Right renal cortex interstitium (tissue), 3 donors: ENCODE measurements around the gene AHDC1. TPM values are rescaled to one million over a fixed set of nuclear protein-coding genes. Genes with fewer than 3 reads are reported as not detected.

Experiments used
- DNase-seq, 3 donors: peaks; one replicate each; pipeline ENCODE4 v3.0.0-alpha.2; 2013; ENCODE audit warnings: low read depth in 3 of 3, low spot score in 2 of 3
- polyA plus RNA-seq, 3 donors: library from polyadenylated mRNA; unstranded; fragments of 120-200 nt; gene quantifications; one replicate each; pipeline ENCODE4 v1.2.1, GENCODE V29; 2013; ENCODE audit not compliant: insufficient read length in 3 of 3

The AHDC1 gene
- polyA plus RNA-seq, 3 donors = 31.7 to 36.1 (median 36.1) TPM

- no peak for DNase-seq
Measured at GRCh38 chr1:27600498-27601175, 3.3 kb downstream of the AHDC1 start.

- DNase-seq = no peak
Measured at GRCh38 chr1:27599605-27600497, 4.1 kb downstream of the AHDC1 start.

- no peak for DNase-seq
Measured at GRCh38 chr1:27598902-27599528, 4.9 kb downstream of the AHDC1 start.

- no peak for DNase-seq
Measured at GRCh38 chr1:27598295-27598687, 5.7 kb downstream of the AHDC1 start.

- no peak for DNase-seq
Measured at GRCh38 chr1:27597516-27598294, 6.2 kb downstream of the AHDC1 start.

GRCh38 chr1:27596986-27597385, 7.0 kb downstream of the AHDC1 start:
- DNase-seq = no peak

- DNase-seq = no peak
Measured at GRCh38 chr1:27596261-27596660, 7.7 kb downstream of the AHDC1 start.

- no peak for DNase-seq
Measured at GRCh38 chr1:27595597-27595996, 8.3 kb downstream of the AHDC1 start.

- DNase-seq = no peak
Measured at GRCh38 chr1:27594564-27595510, 9.1 kb downstream of the AHDC1 start.

GRCh38 chr1:27593678-27594563, 10.0 kb downstream of the AHDC1 start:
- no peak for DNase-seq

- DNase-seq = no peak
Measured at GRCh38 chr1:27592931-27593677, 10.8 kb downstream of the AHDC1 start.

- no peak for DNase-seq
Measured at GRCh38 chr1:27592232-27592930, 11.6 kb downstream of the AHDC1 start.

GRCh38 chr1:27591622-27592021, 12.3 kb downstream of the AHDC1 start:
- DNase-seq = no peak

- no peak for DNase-seq
Measured at GRCh38 chr1:27590917-27591508, 12.9 kb downstream of the AHDC1 start.

- no peak for DNase-seq
Measured at GRCh38 chr1:27589841-27590426, 14.0 kb downstream of the AHDC1 start.

GRCh38 chr1:27589441-27589840, 14.5 kb downstream of the AHDC1 start:
- no peak for DNase-seq
